ENCODE measurements around the gene CTNNA3.

The CTNNA3 gene

GRCh38 chr10:67670401-67670800 is 25.6 kb downstream of the CTNNA3 start:
- TF ChIP-seq CTCF (conservative IDR thresholded peaks at IDR 0.05; ENCODE audit: low read length), result no peak
- no peak for DNase-seq (ENCODE audit: low read depth)

GRCh38 chr10:67669978-67670377 is 26.0 kb downstream of the CTNNA3 start:
- TF ChIP-seq CTCF (conservative IDR thresholded peaks at IDR 0.05; ENCODE audit: low read length), result no peak
- DNase-seq (ENCODE audit: low read depth), result no peak
- H3K4me3 ChIP-seq (ENCODE audit: low read length), result no peak overlapping the region

More at GRCh38 chr10:67670401-67670800, 25.6 kb downstream of the CTNNA3 start:
- H3K4me3 ChIP-seq (ENCODE audit: low read length), result no peak overlapping the region

GRCh38 chr10:67668448-67668847 is 27.5 kb downstream of the CTNNA3 start:
- DNase-seq (ENCODE audit: low read depth), result peak; percentile 1

GRCh38 chr10:67667035-67667425 is 29.0 kb downstream of the CTNNA3 start:
- no peak for DNase-seq (ENCODE audit: low read depth)
- TF ChIP-seq CTCF (conservative IDR thresholded peaks at IDR 0.05; ENCODE audit: low read length), result no peak
- no peak overlapping the region for H3K4me3 ChIP-seq (ENCODE audit: low read length)

More at GRCh38 chr10:67668448-67668847, 27.5 kb downstream of the CTNNA3 start:
- no peak overlapping the region for H3K4me3 ChIP-seq (ENCODE audit: low read length)
- TF ChIP-seq CTCF (conservative IDR thresholded peaks at IDR 0.05; ENCODE audit: low read length), result no peak

GRCh38 chr10:67666416-67667034 is 29.5 kb downstream of the CTNNA3 start:
- H3K4me3 ChIP-seq (ENCODE audit: low read length), result no peak overlapping the region
- TF ChIP-seq CTCF (conservative IDR thresholded peaks at IDR 0.05; ENCODE audit: low read length), result peak; percentile 48
- DNase-seq (ENCODE audit: low read depth), result peak; percentile 16

GRCh38 chr10:67665491-67665890 is 30.5 kb downstream of the CTNNA3 start:
- TF ChIP-seq CTCF (conservative IDR thresholded peaks at IDR 0.05; ENCODE audit: low read length), result no peak
- no peak overlapping the region for H3K4me3 ChIP-seq (ENCODE audit: low read length)
- no peak for DNase-seq (ENCODE audit: low read depth)

GRCh38 chr10:67664942-67665341 is 31.1 kb downstream of the CTNNA3 start:
- TF ChIP-seq CTCF (conservative IDR thresholded peaks at IDR 0.05; ENCODE audit: low read length), result no peak
- no peak overlapping the region for H3K4me3 ChIP-seq (ENCODE audit: low read length)
- peak; percentile 10 for DNase-seq (ENCODE audit: low read depth)
